ENCODE data around the gene SMIM35.

SMIM35 gene

GRCh38 chr11:118028626-118029025 is 58.1 kb downstream of the SMIM35 start:
- intact Hi-C loops (cut with micrococcal nuclease) = no loop called here
- H3K27ac Mint-ChIP-seq = peak overlapping the region; percentile 63
- H3K27me3 Mint-ChIP-seq = no peaks in the 10 kb centered on the region
- no peak overlapping the region for H3K4me3 Mint-ChIP-seq
- H3K9me3 Mint-ChIP-seq = no peaks in the 10 kb centered on the region
- no peaks in the 10 kb centered on the region for H3K36me3 Mint-ChIP-seq (ENCODE audit: low read depth)
- H3K4me1 Mint-ChIP-seq (ENCODE audit: low read depth) = peaks cover 36% of the 10 kb centered on the region

- Mint-ChIP-seq H3K36me3 (ENCODE audit: low read depth) (no peaks in the 10 kb centered on the region), H3K9me3 (no peaks in the 10 kb centered on the region), H3K4me3 (no peak overlapping the region), H3K27ac (peak overlapping the region; percentile 63), H3K4me1 (ENCODE audit: low read depth) (peaks cover 36% of the 10 kb centered on the region), H3K27me3 (no peaks in the 10 kb centered on the region)
- intact Hi-C loops (cut with micrococcal nuclease) = no loop called here
Measured at GRCh38 chr11:118027694-118028093, 59.1 kb downstream of the SMIM35 start.

- no peak overlapping the region for H3K27ac Mint-ChIP-seq
- peaks cover 24% of the 10 kb centered on the region for H3K4me1 Mint-ChIP-seq (ENCODE audit: low read depth)
- intact Hi-C loops (cut with micrococcal nuclease) = no loop called here
- no peaks in the 10 kb centered on the region for H3K27me3 Mint-ChIP-seq
- H3K36me3 Mint-ChIP-seq (ENCODE audit: low read depth) = peaks cover 14% of the 10 kb centered on the region
- peaks cover 20% of the 10 kb centered on the region for H3K9me3 Mint-ChIP-seq
- H3K4me3 Mint-ChIP-seq = no peak overlapping the region
Measured at GRCh38 chr11:118021146-118021545, 65.6 kb downstream of the SMIM35 start.

- peaks cover 14% of the 10 kb centered on the region for H3K36me3 Mint-ChIP-seq (ENCODE audit: low read depth)
- no peaks in the 10 kb centered on the region for H3K27me3 Mint-ChIP-seq
- H3K4me1 Mint-ChIP-seq (ENCODE audit: low read depth) = peaks cover 38% of the 10 kb centered on the region
- H3K4me3 Mint-ChIP-seq = no peak overlapping the region
- no peak overlapping the region for H3K27ac Mint-ChIP-seq
- intact Hi-C loops (cut with micrococcal nuclease) = no loop called here
- peaks cover 28% of the 10 kb centered on the region for H3K9me3 Mint-ChIP-seq
Measured at GRCh38 chr11:118018401-118018800, 68.4 kb downstream of the SMIM35 start.

- H3K27me3 Mint-ChIP-seq = no peaks in the 10 kb centered on the region
- H3K27ac Mint-ChIP-seq = no peak overlapping the region
- intact Hi-C loops (cut with micrococcal nuclease) = no loop called here
- peaks cover 44% of the 10 kb centered on the region for H3K4me1 Mint-ChIP-seq (ENCODE audit: low read depth)
- peaks cover 28% of the 10 kb centered on the region for H3K9me3 Mint-ChIP-seq
- no peak overlapping the region for H3K4me3 Mint-ChIP-seq
- H3K36me3 Mint-ChIP-seq (ENCODE audit: low read depth) = peaks cover 14% of the 10 kb centered on the region
Measured at GRCh38 chr11:118017631-118018315, 69.0 kb downstream of the SMIM35 start.

- H3K36me3 Mint-ChIP-seq (ENCODE audit: low read depth) = peaks cover 14% of the 10 kb centered on the region
- H3K4me3 Mint-ChIP-seq = no peak overlapping the region
- H3K9me3 Mint-ChIP-seq = peaks cover 28% of the 10 kb centered on the region
- H3K27me3 Mint-ChIP-seq = no peaks in the 10 kb centered on the region
- intact Hi-C loops (cut with micrococcal nuclease) = no loop called here
- peaks cover 51% of the 10 kb centered on the region for H3K4me1 Mint-ChIP-seq (ENCODE audit: low read depth)
- H3K27ac Mint-ChIP-seq = peak overlapping the region; percentile 92
Measured at GRCh38 chr11:118017111-118017510, 69.7 kb downstream of the SMIM35 start.

- intact Hi-C loops (cut with micrococcal nuclease) = no loop called here
- Mint-ChIP-seq H3K4me3 (no peak overlapping the region), H3K27ac (peak overlapping the region; percentile 92), H3K27me3 (no peaks in the 10 kb centered on the region), H3K4me1 (ENCODE audit: low read depth) (peaks cover 61% of the 10 kb centered on the region), H3K36me3 (ENCODE audit: low read depth) (peaks cover 14% of the 10 kb centered on the region), H3K9me3 (peaks cover 28% of the 10 kb centered on the region)
Measured at GRCh38 chr11:118016104-118016503, 70.7 kb downstream of the SMIM35 start.

- Mint-ChIP-seq H3K4me3 (peak overlapping the region; percentile 9), H3K36me3 (ENCODE audit: low read depth) (peaks cover 14% of the 10 kb centered on the region), H3K27ac (peak overlapping the region; percentile 92), H3K27me3 (no peaks in the 10 kb centered on the region), H3K4me1 (ENCODE audit: low read depth) (peaks cover 68% of the 10 kb centered on the region), H3K9me3 (peaks cover 28% of the 10 kb centered on the region)
- intact Hi-C loops (cut with micrococcal nuclease) = no loop called here
Measured at GRCh38 chr11:118015385-118015841, 71.3 kb downstream of the SMIM35 start.

GRCh38 chr11:118014022-118014421 is 72.7 kb downstream of the SMIM35 start:
- peaks cover 28% of the 10 kb centered on the region for H3K9me3 Mint-ChIP-seq
- peaks cover 82% of the 10 kb centered on the region for H3K4me1 Mint-ChIP-seq (ENCODE audit: low read depth)
- H3K36me3 Mint-ChIP-seq (ENCODE audit: low read depth) = peaks cover 14% of the 10 kb centered on the region
- no peaks in the 10 kb centered on the region for H3K27me3 Mint-ChIP-seq
- no peak overlapping the region for H3K4me3 Mint-ChIP-seq
- intact Hi-C loops (cut with micrococcal nuclease) = loop anchor here (5.0 kb wide), 1 partner anchor 33 kb away; no protein-coding TSS in a partner anchor
- H3K27ac Mint-ChIP-seq = peak overlapping the region; percentile 92

GRCh38 chr11:118012083-118012669 is 74.6 kb downstream of the SMIM35 start:
- peak overlapping the region; percentile 92 for H3K27ac Mint-ChIP-seq
- intact Hi-C loops (cut with micrococcal nuclease) = loop anchor here (1.0 to 5.0 kb wide), 2 partner anchors 9 to 35 kb away; no protein-coding TSS in a partner anchor
- H3K9me3 Mint-ChIP-seq = peaks cover 13% of the 10 kb centered on the region
- H3K4me1 Mint-ChIP-seq (ENCODE audit: low read depth) = peaks cover 95% of the 10 kb centered on the region
- H3K36me3 Mint-ChIP-seq (ENCODE audit: low read depth) = peaks cover 2% of the 10 kb centered on the region
- H3K27me3 Mint-ChIP-seq = no peaks in the 10 kb centered on the region
- peak overlapping the region; percentile 45 for H3K4me3 Mint-ChIP-seq

- intact Hi-C loops (cut with micrococcal nuclease) = loop anchor here (5.0 kb wide), 1 partner anchor 36 kb away; no protein-coding TSS in a partner anchor
- H3K27ac Mint-ChIP-seq = peak overlapping the region; percentile 92
- H3K27me3 Mint-ChIP-seq = no peaks in the 10 kb centered on the region
- peaks cover 99% of the 10 kb centered on the region for H3K4me1 Mint-ChIP-seq (ENCODE audit: low read depth)
- peak overlapping the region; percentile 49 for H3K4me3 Mint-ChIP-seq
- H3K9me3 Mint-ChIP-seq = peaks cover 8% of the 10 kb centered on the region
- no peaks in the 10 kb centered on the region for H3K36me3 Mint-ChIP-seq (ENCODE audit: low read depth)
Measured at GRCh38 chr11:118010738-118011461, 75.9 kb downstream of the SMIM35 start.

- no peaks in the 10 kb centered on the region for H3K27me3 Mint-ChIP-seq
- peaks cover 99% of the 10 kb centered on the region for H3K4me1 Mint-ChIP-seq (ENCODE audit: low read depth)
- intact Hi-C loops (cut with micrococcal nuclease) = loop anchor here (5.0 kb wide), 1 partner anchor 37 kb away; no protein-coding TSS in a partner anchor
- no peaks in the 10 kb centered on the region for H3K36me3 Mint-ChIP-seq (ENCODE audit: low read depth)
- H3K9me3 Mint-ChIP-seq = peaks cover 8% of the 10 kb centered on the region
- peak overlapping the region; percentile 49 for H3K4me3 Mint-ChIP-seq
- peak overlapping the region; percentile 92 for H3K27ac Mint-ChIP-seq
Measured at GRCh38 chr11:118009864-118010737, 76.7 kb downstream of the SMIM35 start.

- H3K27me3 Mint-ChIP-seq = no peaks in the 10 kb centered on the region
- peaks cover 99% of the 10 kb centered on the region for H3K4me1 Mint-ChIP-seq (ENCODE audit: low read depth)
- H3K27ac Mint-ChIP-seq = peak overlapping the region; percentile 92
- intact Hi-C loops (cut with micrococcal nuclease) = no loop called here
- peaks cover 8% of the 10 kb centered on the region for H3K36me3 Mint-ChIP-seq (ENCODE audit: low read depth)
- H3K9me3 Mint-ChIP-seq = peaks cover 7% of the 10 kb centered on the region
- H3K4me3 Mint-ChIP-seq = peak overlapping the region; percentile 18
Measured at GRCh38 chr11:118008271-118008911, 78.4 kb downstream of the SMIM35 start.

Measured in dendritic cell treated with granulocyte-macrophage colony-stimulating factor and Interleukin-4, amounts not matched to agents 40 ng/mL and 50 ng/mL, for 4 days (primary cell).